Calu3 (cell line): ENCODE measurements around the gene HABP4. TPM values are rescaled to one million over a fixed set of nuclear protein-coding genes. Genes with fewer than 3 reads are reported as not detected.
"Not testable (repeated sequence)": the region's sequence is repeated elsewhere in the genome, so short reads cannot be mapped to it uniquely, and the experiment has no call there.

Experiments
- BruUV-seq: library from RNA; stranded (reverse); fragments of 400-500 nt; replicated peaks from 2 replicates; lab custom pipeline; 2021; lab: Mats Ljungman, UMichigan
- CTCF ChIA-PET: fragments of 300-600 bp; sonication (Branson Sonifier 250); formaldehyde crosslinking; loops from one replicate; lab custom pipeline; 2022; ENCODE audit warnings: antibody characterized with exemption; lab: Charles Lee
- DNase-seq: peaks from one replicate; pipeline ENCODE4 v3.0.0; 2022
- H3K27ac Mint-ChIP-seq: one replicate; pipeline ENCODE4 v1.8.0; 2022; ENCODE audit warnings: mixed read lengths; ENCODE audit not compliant: unreplicated experiment
- H3K27me3 Mint-ChIP-seq: one replicate; pipeline ENCODE4 v1.8.0; 2022; ENCODE audit warnings: mixed read lengths; ENCODE audit not compliant: unreplicated experiment
- H3K36me3 Mint-ChIP-seq: one replicate; pipeline ENCODE4 v1.8.0; 2022; ENCODE audit warnings: mild to moderate bottlenecking, moderate library complexity, mixed read lengths; ENCODE audit not compliant: insufficient read depth, unreplicated experiment
- H3K4me1 Mint-ChIP-seq: one replicate; pipeline ENCODE4 v1.8.0; 2022; ENCODE audit warnings: mild to moderate bottlenecking, low read depth, mixed read lengths; ENCODE audit not compliant: unreplicated experiment
- H3K4me3 Mint-ChIP-seq: one replicate; pipeline ENCODE4 v1.8.0; 2022; ENCODE audit warnings: mild to moderate bottlenecking, low read depth, moderate library complexity, mixed read lengths; ENCODE audit not compliant: unreplicated experiment
- H3K9me3 Mint-ChIP-seq: one replicate; pipeline ENCODE4 v1.8.0; 2022; ENCODE audit warnings: low read depth, mixed read lengths; ENCODE audit not compliant: unreplicated experiment
- CTCF ChIP-seq: fragments of 200-600 bp; IDR thresholded peaks from one replicate; pipeline ENCODE4 v1.8.0; 2022; ENCODE audit warnings: antibody characterized with exemption; ENCODE audit not compliant: unreplicated experiment
- intact Hi-C: fragments of 100-400 bp; cut with micrococcal nuclease; formaldehyde crosslinking; loops from one replicate; pipeline ENCODE4 v1.10.0; 2022; ENCODE audit not compliant: unreplicated experiment
- total RNA-seq: library from RNA; stranded (reverse); gene quantifications from 2 replicates; pipeline ENCODE4 v1.2.3, GENCODE V29; 2022

Gene HABP4
- total RNA-seq, 1 experiment from 2014 or later, result 11.6 TPM

GRCh38 chr9:96501633-96502538 lies 51.9 kb downstream of the HABP4 start:
- CTCF ChIA-PET, result no interaction called here
- intact Hi-C loops, result no loop called here
- no peaks in the 10 kb centered on the region for H3K9me3 Mint-ChIP-seq
- H3K27me3 Mint-ChIP-seq, result no peaks in the 10 kb centered on the region
- no peak overlapping the region for H3K4me3 Mint-ChIP-seq
- H3K27ac Mint-ChIP-seq, result no peak overlapping the region
- DNase-seq, result no peak
- BruUV-seq, result no TSS peak
- no peak for TF ChIP-seq CTCF
- no peaks in the 10 kb centered on the region for H3K4me1 Mint-ChIP-seq
- H3K36me3 Mint-ChIP-seq, result peaks cover 3% of the 10 kb centered on the region

- peaks cover 3% of the 10 kb centered on the region for H3K36me3 Mint-ChIP-seq
- no peaks in the 10 kb centered on the region for H3K4me1 Mint-ChIP-seq
- CTCF ChIA-PET, result no interaction called here
- H3K9me3 Mint-ChIP-seq, result no peaks in the 10 kb centered on the region
- no peak for TF ChIP-seq CTCF
- H3K27me3 Mint-ChIP-seq, result no peaks in the 10 kb centered on the region
- H3K4me3 Mint-ChIP-seq, result no peak overlapping the region
- DNase-seq, result no peak
- no TSS peak for BruUV-seq
- no peak overlapping the region for H3K27ac Mint-ChIP-seq
- intact Hi-C loops, result no loop called here
Measured at GRCh38 chr9:96502539-96503373, 52.8 kb downstream of the HABP4 start.

GRCh38 chr9:96503374-96503748 lies 53.4 kb downstream of the HABP4 start:
- BruUV-seq, H3K36me3 Mint-ChIP-seq, H3K27me3 Mint-ChIP-seq, H3K27ac Mint-ChIP-seq, H3K9me3 Mint-ChIP-seq, intact Hi-C loops, CTCF ChIA-PET, DNase-seq, H3K4me3 Mint-ChIP-seq, H3K4me1 Mint-ChIP-seq: not testable (repeated sequence)

GRCh38 chr9:96503918-96504317 lies 53.9 kb downstream of the HABP4 start:
- no peak for TF ChIP-seq CTCF
- BruUV-seq, result no TSS peak
- Mint-ChIP-seq H3K4me3 (no peak overlapping the region), H3K27me3 (no peaks in the 10 kb centered on the region), H3K9me3 (no peaks in the 10 kb centered on the region), H3K27ac (no peak overlapping the region), H3K36me3 (peaks cover 3% of the 10 kb centered on the region), H3K4me1 (no peaks in the 10 kb centered on the region)
- intact Hi-C loops, result no loop called here
- CTCF ChIA-PET, result no interaction called here
- no peak for DNase-seq
